Measurements from ENCODE around the gene PPP1CB. TPM values are rescaled to one million over a fixed set of nuclear protein-coding genes. Genes with fewer than 3 reads are reported as not detected.

Gene PPP1CB
- total and polyA plus RNA-seq, 10 of the 15 experiments (the other 5 are each of a cell fraction or from before 2014, with no cell fraction given) = 37.5 to 176 (median 84.9) TPM

GRCh38 chr2:28772351-28772750 is 20.7 kb downstream of the PPP1CB start:
- ChIA-PET SMC1A (ENCODE audit: uncharacterized antibody, unreplicated experiment) (no interaction called here), RAD21 (ENCODE audit: unreplicated experiment) (no interaction called here), CTCF (no interaction called here), POLR2A (no interaction called here)
- Histone ChIP-seq H3K4me1 (ENCODE audit: control insufficient read depth, insufficient read depth, low read length) (no peaks in the 10 kb centered on the region), H3K27ac (ENCODE audit: control insufficient read depth, insufficient read depth) (no peak overlapping the region), H3K79me2 (ENCODE audit: control insufficient read depth, insufficient read depth, low read length) (peaks cover 70% of the 10 kb centered on the region), H4K20me1 (ENCODE audit: control insufficient read depth, insufficient read depth) (0 out of 2 replicates have a peak, but pooled peaks cover 5% of the 10 kb centered on the region), H2AFZ (ENCODE audit: control insufficient read depth, low read depth, low read length) (no peak overlapping the region), H3K4me3 (no peak overlapping the region), H3K36me3 (ENCODE audit: control insufficient read depth in 2 of 2, insufficient read depth in 2 of 2, low read length in 1 of 2) (no peaks in the 10 kb centered on the region; a peak in 1 of 4 replicates), H3K9ac (ENCODE audit: control insufficient read depth, insufficient read depth, low read length) (no peak overlapping the region), H3K9me3 (replicated peaks; ENCODE audit: control insufficient read depth, insufficient read depth, low read length) (peaks cover 1% of the 10 kb centered on the region; the same call in 2 of the 3 replicates), H3K27me3 (replicated peaks in 1 of 2; ENCODE audit: control insufficient read depth in 2 of 2, insufficient read depth in 2 of 2, low read length in 1 of 2) (no peaks in the 10 kb centered on the region), H3K4me2 (ENCODE audit: control insufficient read depth, insufficient read depth) (no peak overlapping the region)
- 98% methylated on average over 2 of the region's 2 CpGs for WGBS (ENCODE audit: insufficient coverage, insufficient replicate concordance, low lambda C conversion rate, missing lambda C conversion rate)
- ATAC-seq (no peak), DNase-seq (ENCODE audit: low read depth, low spot score) (no peak), FAIRE-seq (no peak)
- TF ChIP-seq HDAC6 (IDR thresholded peaks at IDR 0.05; ENCODE audit: unreplicated experiment) (no peak), MAX (IDR thresholded peaks at IDR 0.05; ENCODE audit: low read depth, low read length) (no peak), RAD51 (IDR thresholded peaks at IDR 0.05) (no peak), NRF1 (conservative IDR thresholded peaks at IDR 0.05; ENCODE audit: low read depth, low read length) (no peak), TBL1XR1 (IDR thresholded peaks at IDR 0.05; ENCODE audit: low read depth, low read length) (no peak), NFYB (IDR thresholded peaks at IDR 0.05; ENCODE audit: insufficient read depth, low read depth, low read length) (no peak), USF2 (IDR thresholded peaks at IDR 0.05; ENCODE audit: borderline replicate concordance, low read depth, low read length) (no peak), REST (IDR thresholded peaks at IDR 0.05; ENCODE audit: low read depth, low read length) (no peak)
- BruUV-seq (replicated peaks) = no TSS peak
- in situ Hi-C loops (cut with MboI) (no loop called here), intact Hi-C loops (cut with micrococcal nuclease; ENCODE audit: unreplicated experiment) (no loop called here)

Data from GM12878 (cell line).